ENCODE measurements around the gene DCAF17.

GRCh38 chr2:171447675-171448074 lies 13.6 kb downstream of the DCAF17 start:
- no peak for TF ChIP-seq EZH2 (IDR thresholded peaks at IDR 0.05)
- TF ChIP-seq, protein P1, sequence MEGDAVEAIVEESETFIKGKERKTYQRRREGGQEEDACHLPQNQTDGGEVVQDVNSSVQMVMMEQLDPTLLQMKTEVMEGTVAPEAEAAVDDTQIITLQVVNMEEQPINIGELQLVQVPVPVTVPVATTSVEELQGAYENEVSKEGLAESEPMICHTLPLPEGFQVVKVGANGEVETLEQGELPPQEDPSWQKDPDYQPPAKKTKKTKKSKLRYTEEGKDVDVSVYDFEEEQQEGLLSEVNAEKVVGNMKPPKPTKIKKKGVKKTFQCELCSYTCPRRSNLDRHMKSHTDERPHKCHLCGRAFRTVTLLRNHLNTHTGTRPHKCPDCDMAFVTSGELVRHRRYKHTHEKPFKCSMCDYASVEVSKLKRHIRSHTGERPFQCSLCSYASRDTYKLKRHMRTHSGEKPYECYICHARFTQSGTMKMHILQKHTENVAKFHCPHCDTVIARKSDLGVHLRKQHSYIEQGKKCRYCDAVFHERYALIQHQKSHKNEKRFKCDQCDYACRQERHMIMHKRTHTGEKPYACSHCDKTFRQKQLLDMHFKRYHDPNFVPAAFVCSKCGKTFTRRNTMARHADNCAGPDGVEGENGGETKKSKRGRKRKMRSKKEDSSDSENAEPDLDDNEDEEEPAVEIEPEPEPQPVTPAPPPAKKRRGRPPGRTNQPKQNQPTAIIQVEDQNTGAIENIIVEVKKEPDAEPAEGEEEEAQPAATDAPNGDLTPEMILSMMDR (IDR thresholded peaks at IDR 0.05), result peak; percentile 27
